Gastroesophageal sphincter (tissue), 3 donors: Measurements from ENCODE around the gene TBC1D9.

ENCODE experiments used
- EP300 ChIP-seq: sonication (generic); formaldehyde crosslinking; IDR thresholded peaks from one replicate; pipeline ENCODE4 v1.6.1; 2017; ENCODE audit warnings: antibody characterized with exemption, mild to moderate bottlenecking
- POLR2A ChIP-seq, 2 donors: fragments of 450-650 bp; IDR thresholded peaks; one replicate each; pipeline ENCODE4 v1.6.1; 2017; ENCODE audit warnings: antibody characterized with exemption in 2 of 2, mild to moderate bottlenecking in 2 of 2, moderate library complexity in 1 of 2
- POLR2AphosphoS5 ChIP-seq: sonication (generic); formaldehyde crosslinking; IDR thresholded peaks from one replicate; pipeline ENCODE4 v1.6.1; 2017; ENCODE audit warnings: antibody characterized with exemption
- TF ChIP-seq, protein P1 (sequence below), 4 experiments: fragments of 200-600 bp in 2 of 4; fragments of 450-650 bp in 2 of 4; sonication (generic) in 1 of 4; IDR thresholded peaks; one replicate each; pipeline ENCODE4 v1.5.1; 2017 to 2019; ENCODE audit warnings: antibody characterized with exemption in 4 of 4, mild to moderate bottlenecking in 2 of 4, moderate library complexity in 2 of 4

GRCh38 chr4:140684314-140684713 is 71.9 kb downstream of the TBC1D9 start:
- TF ChIP-seq, protein P1, sequence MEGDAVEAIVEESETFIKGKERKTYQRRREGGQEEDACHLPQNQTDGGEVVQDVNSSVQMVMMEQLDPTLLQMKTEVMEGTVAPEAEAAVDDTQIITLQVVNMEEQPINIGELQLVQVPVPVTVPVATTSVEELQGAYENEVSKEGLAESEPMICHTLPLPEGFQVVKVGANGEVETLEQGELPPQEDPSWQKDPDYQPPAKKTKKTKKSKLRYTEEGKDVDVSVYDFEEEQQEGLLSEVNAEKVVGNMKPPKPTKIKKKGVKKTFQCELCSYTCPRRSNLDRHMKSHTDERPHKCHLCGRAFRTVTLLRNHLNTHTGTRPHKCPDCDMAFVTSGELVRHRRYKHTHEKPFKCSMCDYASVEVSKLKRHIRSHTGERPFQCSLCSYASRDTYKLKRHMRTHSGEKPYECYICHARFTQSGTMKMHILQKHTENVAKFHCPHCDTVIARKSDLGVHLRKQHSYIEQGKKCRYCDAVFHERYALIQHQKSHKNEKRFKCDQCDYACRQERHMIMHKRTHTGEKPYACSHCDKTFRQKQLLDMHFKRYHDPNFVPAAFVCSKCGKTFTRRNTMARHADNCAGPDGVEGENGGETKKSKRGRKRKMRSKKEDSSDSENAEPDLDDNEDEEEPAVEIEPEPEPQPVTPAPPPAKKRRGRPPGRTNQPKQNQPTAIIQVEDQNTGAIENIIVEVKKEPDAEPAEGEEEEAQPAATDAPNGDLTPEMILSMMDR (IDR thresholded peaks at IDR 0.05) = no peak
- TF ChIP-seq POLR2A (IDR thresholded peaks at IDR 0.05) (no peak), POLR2AphosphoS5 (no peak), EP300 (no peak)
